K562 (cell line): Measurements from ENCODE around the gene EFHD2. TPM values are rescaled to one million over a fixed set of nuclear protein-coding genes. Genes with fewer than 3 reads are reported as not detected.

ENCODE experiments used
- EP400 ChIP-seq: fragments of 450-650 bp; IDR thresholded peaks from 2 replicates; pipeline ENCODE4 v1.6.1; 2017; ENCODE audit warnings: antibody characterized with exemption, mild to moderate bottlenecking, moderate library complexity
- HNRNPLL ChIP-seq: fragments of 200-400 bp; formaldehyde crosslinking; IDR thresholded peaks from 2 replicates; pipeline ENCODE4 v1.6.1; 2017; ENCODE audit warnings: low read length, low read depth, mild to moderate bottlenecking; ENCODE audit not compliant: poor library complexity, severe bottlenecking
- NCOR1 ChIP-seq: fragments of 450-650 bp; IDR thresholded peaks from 2 replicates; pipeline ENCODE4 v1.6.1; 2016; ENCODE audit warnings: mild to moderate bottlenecking, moderate library complexity
- NFIC ChIP-seq: fragments of 450-650 bp; IDR thresholded peaks from 2 replicates; pipeline ENCODE4 v1.6.1; 2017; ENCODE audit warnings: mild to moderate bottlenecking, inconsistent platforms
- NR2C1 ChIP-seq, 2 experiments: fragments of 450-650 bp; IDR thresholded peaks; 2 replicates each; pipeline ENCODE4 v1.6.1; 2017; ENCODE audit warnings: mild to moderate bottlenecking in 2 of 2, antibody characterized with exemption in 1 of 2, inconsistent platforms in 1 of 2, missing compliant biosample characterization in 1 of 2, missing genetic modification characterization in 1 of 2
- TAL1 ChIP-seq: fragments of 450-650 bp; IDR thresholded peaks from 2 replicates; pipeline ENCODE4 v1.6.1; 2016; ENCODE audit warnings: mild to moderate bottlenecking
- TEAD4 ChIP-seq, 2 experiments: sonication (generic) in 1 of 2; formaldehyde crosslinking in 1 of 2; IDR thresholded peaks; 2 replicates each; pipeline versions ENCODE4 v1.6.1 to v1.8.0; 2012 to 2022; ENCODE audit warnings: borderline replicate concordance in 1 of 2, inconsistent platforms in 1 of 2, low read length in 1 of 2, mild to moderate bottlenecking in 1 of 2, missing genetic modification reagents in 1 of 2
- ZNF431 ChIP-seq: sonication (generic); formaldehyde crosslinking; IDR thresholded peaks from 2 replicates; pipeline ENCODE4 v1.8.0; 2022; ENCODE audit warnings: mild to moderate bottlenecking, missing genetic modification reagents
- ZNF589 ChIP-seq: fragments of 200-800 bp; sonication (Bioruptor generic); IDR thresholded peaks from 2 replicates; pipeline ENCODE4 v1.6.1; 2016; ENCODE audit warnings: low read depth, missing genetic modification characterization, missing compliant biosample characterization
- polyA plus RNA-seq, 8 experiments: library from polyadenylated mRNA; depleted of rRNA in 4 of 8; stranded (reverse) in 5 of 8; unstranded in 3 of 8; fragments of >200 nt; fragmentation: Nextera tagmentation in 2 of 8; fragmentation: Illumina TruSeq in 1 of 8; extraction: Ambion mirVana in 2 of 8; extraction: Trizol in 1 of 8; gene quantifications; 2 replicates each; pipeline versions ENCODE4 v1.2.1 to v1.2.3, GENCODE V29; 2011 to 2014; ENCODE audit warnings: inconsistent platforms in 1 of 8, missing spikeins in 1 of 8
- total RNA-seq, 7 experiments: library from RNA; depleted of rRNA in 6 of 7; stranded (reverse); fragments of >200 nt in 6 of 7; fragmentation: Illumina TruSeq in 2 of 7; extraction: Trizol in 2 of 7; gene quantifications; 2 replicates each; pipeline versions ENCODE4 v1.2.1 to v1.2.3, GENCODE V29; 2011 to 2021; ENCODE audit warnings: low replicate concordance in 1 of 7
- TF ChIP-seq, protein P1 (sequence below), 2 experiments: fragments of 150-350 bp in 1 of 2; IDR thresholded peaks; 2 replicates each; pipeline ENCODE4 v1.6.1; 2012 to 2016; ENCODE audit warnings: low read depth in 2 of 2, low read length in 2 of 2, mild to moderate bottlenecking in 1 of 2, moderate library complexity in 1 of 2
- TF ChIP-seq, protein P2 (sequence below): fragments of 200-800 bp; sonication (Bioruptor generic); IDR thresholded peaks from 2 replicates; pipeline ENCODE4 v1.6.1; 2017; ENCODE audit warnings: missing genetic modification characterization, missing compliant biosample characterization

Gene EFHD2
- total and polyA plus RNA-seq, 9 of the 15 experiments (the other 6 are each of a cell fraction or from before 2014, with no cell fraction given) = 1.7 to 73.5 (median 25.2) TPM

DNA sequence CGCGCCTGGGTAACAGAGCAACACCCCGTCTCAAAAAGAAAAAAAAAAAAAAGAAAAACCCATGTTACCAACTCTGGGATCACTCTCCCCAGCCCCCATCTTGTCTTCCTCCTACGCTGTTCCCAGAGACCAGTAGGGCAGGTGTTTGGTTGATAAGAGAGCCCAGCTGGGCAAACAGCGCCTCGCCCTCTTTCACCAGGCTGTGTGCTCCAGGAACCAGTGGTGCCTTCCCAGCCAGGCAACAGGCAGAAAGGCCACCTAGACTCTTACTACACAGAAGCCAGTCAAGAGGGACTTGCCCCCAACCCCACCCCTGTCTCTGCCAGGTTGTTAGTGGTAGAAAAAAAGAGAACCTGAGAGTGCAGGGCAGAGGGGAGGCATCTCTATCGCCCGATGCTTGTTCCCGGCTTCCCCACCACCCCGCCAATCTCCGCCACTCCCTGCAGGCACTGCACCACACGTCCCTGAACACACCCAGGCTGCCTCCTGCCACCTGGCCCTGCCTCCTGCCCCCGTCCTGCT lies 14.5 kb downstream of the EFHD2 start (continued):
- TF ChIP-seq, protein P1, sequence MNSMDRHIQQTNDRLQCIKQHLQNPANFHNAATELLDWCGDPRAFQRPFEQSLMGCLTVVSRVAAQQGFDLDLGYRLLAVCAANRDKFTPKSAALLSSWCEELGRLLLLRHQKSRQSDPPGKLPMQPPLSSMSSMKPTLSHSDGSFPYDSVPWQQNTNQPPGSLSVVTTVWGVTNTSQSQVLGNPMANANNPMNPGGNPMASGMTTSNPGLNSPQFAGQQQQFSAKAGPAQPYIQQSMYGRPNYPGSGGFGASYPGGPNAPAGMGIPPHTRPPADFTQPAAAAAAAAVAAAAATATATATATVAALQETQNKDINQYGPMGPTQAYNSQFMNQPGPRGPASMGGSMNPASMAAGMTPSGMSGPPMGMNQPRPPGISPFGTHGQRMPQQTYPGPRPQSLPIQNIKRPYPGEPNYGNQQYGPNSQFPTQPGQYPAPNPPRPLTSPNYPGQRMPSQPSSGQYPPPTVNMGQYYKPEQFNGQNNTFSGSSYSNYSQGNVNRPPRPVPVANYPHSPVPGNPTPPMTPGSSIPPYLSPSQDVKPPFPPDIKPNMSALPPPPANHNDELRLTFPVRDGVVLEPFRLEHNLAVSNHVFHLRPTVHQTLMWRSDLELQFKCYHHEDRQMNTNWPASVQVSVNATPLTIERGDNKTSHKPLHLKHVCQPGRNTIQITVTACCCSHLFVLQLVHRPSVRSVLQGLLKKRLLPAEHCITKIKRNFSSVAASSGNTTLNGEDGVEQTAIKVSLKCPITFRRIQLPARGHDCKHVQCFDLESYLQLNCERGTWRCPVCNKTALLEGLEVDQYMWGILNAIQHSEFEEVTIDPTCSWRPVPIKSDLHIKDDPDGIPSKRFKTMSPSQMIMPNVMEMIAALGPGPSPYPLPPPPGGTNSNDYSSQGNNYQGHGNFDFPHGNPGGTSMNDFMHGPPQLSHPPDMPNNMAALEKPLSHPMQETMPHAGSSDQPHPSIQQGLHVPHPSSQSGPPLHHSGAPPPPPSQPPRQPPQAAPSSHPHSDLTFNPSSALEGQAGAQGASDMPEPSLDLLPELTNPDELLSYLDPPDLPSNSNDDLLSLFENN (IDR thresholded peaks at IDR 0.05; ENCODE audit: low read depth in 2 of 2, low read length in 2 of 2) = peak in 1 of 2 experiments; percentile 52; a peak in 1 of 4 replicates
- TF ChIP-seq NR2C1 (IDR thresholded peaks at IDR 0.05) (no peak), NR2C1 (tag; IDR thresholded peaks at IDR 0.05) (peak; percentile 32; the same call in 1 of the 2 replicates), NCOR1 (peak; percentile 86), EP400 (no peak), ZNF431 (no peak), TEAD4 (IDR thresholded peaks at IDR 0.05; ENCODE audit: low read length) (peak; percentile 84), TEAD4 (CRISPR knock-in tag; IDR thresholded peaks at IDR 0.05; ENCODE audit: borderline replicate concordance) (no peak), NFIC (peak; percentile 69), TAL1 (peak; percentile 80), ZNF589 (CRISPR knock-in tag) (peak; percentile 78; the same call in 1 of the 2 replicates), HNRNPLL (no peak)
- TF ChIP-seq, protein P2, sequence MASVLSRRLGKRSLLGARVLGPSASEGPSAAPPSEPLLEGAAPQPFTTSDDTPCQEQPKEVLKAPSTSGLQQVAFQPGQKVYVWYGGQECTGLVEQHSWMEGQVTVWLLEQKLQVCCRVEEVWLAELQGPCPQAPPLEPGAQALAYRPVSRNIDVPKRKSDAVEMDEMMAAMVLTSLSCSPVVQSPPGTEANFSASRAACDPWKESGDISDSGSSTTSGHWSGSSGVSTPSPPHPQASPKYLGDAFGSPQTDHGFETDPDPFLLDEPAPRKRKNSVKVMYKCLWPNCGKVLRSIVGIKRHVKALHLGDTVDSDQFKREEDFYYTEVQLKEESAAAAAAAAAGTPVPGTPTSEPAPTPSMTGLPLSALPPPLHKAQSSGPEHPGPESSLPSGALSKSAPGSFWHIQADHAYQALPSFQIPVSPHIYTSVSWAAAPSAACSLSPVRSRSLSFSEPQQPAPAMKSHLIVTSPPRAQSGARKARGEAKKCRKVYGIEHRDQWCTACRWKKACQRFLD (CRISPR knock-in tag) = no peak
